HG02943 (cell line): ENCODE results near the gene PCDH8.

Source experiments
- ATAC-seq: cut with Tn5 transposase; IDR thresholded peaks from one replicate; pipeline ENCODE4 v1.9.1; 2021; ENCODE audit warnings: mild to moderate bottlenecking, low read depth, moderate library complexity; ENCODE audit not compliant: unreplicated experiment

PCDH8 gene

DNA sequence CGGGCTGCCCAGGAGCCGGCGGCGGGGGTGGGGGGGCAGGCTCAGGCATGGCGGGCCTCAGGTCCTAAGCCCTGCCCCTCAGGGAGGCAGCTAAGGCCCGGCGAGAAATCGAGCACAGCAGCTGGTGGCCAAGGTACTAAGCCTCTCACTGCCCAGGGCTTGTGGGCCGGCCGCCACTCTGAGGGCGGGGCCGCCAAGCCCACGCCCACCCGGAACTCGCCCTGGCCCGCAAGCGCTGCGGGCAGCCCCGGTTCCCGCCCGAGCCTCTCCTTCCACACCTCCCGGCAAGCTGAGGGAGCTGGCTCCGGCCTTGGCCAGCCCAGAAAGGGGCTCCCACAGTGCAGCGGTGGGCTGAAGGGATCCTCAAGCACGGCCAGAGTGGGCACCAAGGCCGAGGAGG, 33.1 kb downstream of the PCDH8 start:
- no peak for ATAC-seq

DNA sequence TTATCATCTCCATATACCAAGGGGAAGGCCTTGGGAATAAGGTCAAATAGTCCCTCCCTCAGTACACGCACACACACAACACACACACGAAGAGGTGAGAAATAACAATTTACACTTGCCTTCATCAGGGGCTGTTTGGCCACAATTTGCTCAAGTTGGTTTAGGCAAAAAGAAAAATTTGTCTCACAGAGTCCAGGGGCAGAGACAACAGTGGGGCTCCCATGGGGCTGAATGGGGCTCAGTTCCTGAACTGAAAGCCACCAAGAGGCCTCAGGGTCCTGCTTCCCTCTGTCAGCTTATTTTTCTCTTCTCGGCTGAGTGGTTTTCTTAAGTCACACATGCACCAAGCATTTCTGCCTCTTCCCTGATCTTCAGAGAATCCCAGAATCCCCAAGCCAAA, 35.5 kb downstream of the PCDH8 start:
- no peak for ATAC-seq

DNA sequence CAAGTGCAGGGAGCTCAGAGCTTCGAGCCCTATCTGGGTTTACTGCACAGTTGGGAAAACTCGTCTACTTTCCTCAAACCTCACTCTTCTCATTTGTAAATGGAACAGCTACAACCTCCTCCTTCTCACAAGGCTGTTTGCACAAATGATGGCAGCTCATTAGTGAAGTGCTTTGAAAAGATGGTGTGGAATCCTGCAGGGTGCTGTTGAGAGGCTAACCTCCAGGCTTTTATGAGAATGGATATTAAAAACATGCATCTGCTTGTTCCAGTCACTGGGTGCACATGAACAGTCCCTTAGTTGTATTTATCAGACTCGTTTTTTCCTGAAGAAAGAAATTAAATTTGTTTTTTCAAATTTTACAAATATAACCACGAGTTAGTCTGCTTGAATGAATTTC, 36.6 kb downstream of the PCDH8 start:
- ATAC-seq, result no peak

DNA sequence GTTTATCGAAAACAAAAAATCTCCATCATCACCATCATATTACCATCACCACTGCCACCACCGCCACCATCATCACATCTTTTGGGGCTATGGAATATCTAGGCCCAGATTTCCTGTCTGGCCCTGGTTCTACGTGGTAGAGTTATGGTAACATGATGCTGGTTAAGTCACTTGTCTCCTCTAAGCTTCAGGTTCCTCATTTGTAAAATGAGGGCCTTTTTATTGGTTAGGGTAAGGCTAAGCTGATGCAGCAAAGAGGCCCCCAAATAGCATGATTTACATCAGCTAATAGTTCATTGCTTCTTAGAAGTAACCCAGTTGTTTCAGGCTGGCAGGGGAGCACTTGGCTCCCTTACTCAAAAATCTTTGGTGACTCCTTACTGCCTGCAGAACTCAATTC, 37.9 kb downstream of the PCDH8 start:
- no peak for ATAC-seq

DNA sequence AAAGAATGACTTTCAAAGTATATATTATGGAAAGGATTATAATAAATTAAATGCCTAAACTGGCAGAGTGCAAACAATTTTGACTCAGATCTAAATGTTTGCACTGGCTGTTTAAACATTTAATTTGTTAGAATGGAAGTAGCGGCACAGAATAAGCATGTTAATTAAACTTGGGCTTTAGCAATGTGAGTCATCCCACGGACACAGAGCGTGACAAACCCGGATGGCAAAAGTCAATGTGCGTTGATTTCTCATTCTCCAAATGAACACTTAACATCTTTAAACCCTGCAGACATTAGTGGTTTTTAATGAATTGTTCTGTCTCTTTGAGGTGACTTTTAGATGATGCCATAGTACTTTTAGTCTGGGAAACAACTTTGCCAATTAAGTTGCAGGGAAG, 38.4 kb downstream of the PCDH8 start:
- no peak for ATAC-seq

DNA sequence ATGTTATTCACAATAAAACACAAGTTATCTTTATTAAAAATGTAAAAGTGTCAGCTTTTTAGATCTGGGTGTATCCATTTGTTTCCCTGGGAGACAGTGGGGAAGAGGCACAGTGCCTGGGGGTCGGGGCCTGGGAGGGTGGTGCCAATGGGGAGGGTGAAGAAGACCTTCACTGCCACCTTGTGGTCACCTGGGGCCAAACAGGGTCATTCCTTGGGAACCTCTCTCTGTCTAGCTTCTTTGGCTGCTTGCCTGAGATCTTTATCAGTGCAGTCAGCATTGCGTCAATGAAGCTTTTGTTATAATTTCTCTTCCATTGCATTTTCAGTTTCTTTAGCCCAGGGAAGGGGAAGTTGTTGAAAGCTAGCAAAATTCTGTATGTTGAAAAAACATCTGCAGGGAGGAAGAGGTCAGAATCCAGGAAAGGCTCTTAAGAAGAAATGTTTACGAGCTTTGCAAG, 39.1 kb downstream of the PCDH8 start:
- ATAC-seq, result no peak

DNA sequence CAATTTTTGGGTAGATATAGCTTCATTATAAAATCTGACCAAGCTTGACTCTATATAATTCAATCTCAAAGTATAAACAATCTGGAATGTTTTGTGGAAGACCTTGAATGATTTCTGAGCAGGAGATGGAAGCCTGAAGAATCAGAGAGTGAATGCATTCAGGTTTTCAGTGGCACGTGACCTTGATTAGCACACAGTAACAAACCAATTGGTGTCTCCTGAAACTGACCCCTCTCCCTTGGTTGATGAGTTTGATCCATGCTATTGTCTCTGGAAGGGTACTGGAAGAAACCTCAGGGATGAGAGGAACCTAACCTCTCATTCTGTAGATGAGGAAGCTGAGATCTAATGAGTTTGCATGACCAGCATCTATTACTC, 39.6 kb downstream of the PCDH8 start:
- no peak for ATAC-seq

DNA sequence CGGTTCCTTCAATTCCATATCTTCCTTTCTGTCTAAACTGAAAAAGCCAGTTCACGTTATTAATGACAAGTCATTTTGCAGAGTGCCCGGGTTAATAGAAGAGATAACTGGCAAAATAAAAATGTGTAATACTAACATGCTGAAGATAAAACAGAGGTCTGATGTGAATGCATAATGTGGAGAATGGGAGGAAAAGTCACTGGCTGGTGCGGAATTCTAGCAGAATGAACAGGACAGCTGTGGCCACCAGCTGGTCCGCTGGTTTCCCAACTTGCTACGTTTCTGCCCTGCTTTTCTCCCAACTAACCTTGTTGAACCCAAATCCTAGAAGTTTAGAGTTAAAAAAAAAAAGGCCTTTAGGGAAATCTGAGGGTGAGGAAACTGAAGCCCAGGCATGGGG, 42.4 kb downstream of the PCDH8 start:
- ATAC-seq, result no peak

DNA sequence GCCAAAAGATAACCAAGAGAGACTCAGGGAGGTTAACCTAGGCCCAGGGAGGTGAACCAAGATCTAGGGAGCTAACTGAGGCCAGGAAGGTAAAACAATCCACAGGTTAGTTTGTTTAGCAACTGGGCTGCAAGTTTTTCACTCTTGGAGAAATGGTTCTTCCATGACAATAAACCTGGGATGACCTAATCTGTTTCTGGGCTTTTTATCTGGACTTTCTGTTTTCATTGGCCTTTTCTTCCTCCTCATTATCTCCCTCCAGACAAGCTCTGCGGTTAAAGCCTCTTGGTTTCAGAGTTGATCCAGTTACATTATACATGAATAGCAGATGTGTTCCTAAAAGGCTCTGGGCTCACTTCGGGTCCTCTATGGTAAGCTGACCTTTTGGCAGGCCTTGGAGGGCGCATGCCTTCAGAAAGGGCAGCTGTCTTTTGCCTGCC, 44.2 kb downstream of the PCDH8 start:
- ATAC-seq, result no peak

DNA sequence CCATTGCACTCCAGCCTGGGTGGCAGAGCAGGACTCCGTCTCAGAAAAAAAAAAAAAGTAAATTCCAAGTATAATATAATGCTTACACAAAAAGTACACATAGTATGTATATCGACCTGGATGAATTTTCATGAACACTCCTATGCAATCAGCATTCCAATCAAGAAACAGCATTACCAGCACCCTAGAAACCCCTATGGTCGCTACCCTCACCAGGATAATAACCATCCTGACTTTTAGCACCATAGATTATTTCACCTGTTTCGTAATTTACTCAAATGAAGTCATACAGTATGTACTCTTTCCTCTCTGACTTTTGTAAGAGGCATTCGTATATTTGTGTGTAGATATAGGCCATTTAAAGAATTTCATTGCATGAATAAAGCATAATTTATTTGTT, 47.6 kb downstream of the PCDH8 start:
- ATAC-seq, result no peak

DNA sequence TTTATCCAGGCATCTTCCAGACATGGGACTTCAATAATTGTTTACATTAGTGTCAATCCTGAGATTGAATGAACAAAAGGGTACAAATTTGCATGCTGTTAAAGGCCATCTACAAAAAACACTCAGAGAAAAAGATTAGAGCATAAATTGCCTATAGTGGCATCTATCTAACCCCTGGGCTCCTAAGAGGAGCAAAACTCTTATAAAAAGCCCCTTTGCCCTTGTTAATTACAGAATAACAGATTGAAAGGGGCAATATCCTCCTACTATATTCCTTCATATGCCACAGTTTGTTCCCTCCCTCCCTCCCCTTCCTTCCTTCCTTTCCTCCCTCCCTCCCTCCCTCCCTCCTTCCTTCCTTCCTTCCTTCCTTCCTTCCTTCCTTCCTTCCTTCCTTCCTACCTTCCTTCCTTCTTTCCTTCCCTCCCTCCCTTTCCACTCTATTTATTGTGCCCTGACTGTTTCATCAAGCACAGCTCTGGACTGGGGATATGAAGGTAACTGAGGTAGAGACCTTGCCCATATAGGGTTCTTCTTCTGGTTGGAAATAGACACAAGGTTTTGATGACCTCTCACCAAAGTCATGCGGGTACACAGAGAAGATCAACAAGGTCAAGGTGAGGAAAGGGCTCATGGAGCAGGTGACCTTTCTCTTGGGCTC, 49.5 kb downstream of the PCDH8 start:
- no peak for ATAC-seq

DNA sequence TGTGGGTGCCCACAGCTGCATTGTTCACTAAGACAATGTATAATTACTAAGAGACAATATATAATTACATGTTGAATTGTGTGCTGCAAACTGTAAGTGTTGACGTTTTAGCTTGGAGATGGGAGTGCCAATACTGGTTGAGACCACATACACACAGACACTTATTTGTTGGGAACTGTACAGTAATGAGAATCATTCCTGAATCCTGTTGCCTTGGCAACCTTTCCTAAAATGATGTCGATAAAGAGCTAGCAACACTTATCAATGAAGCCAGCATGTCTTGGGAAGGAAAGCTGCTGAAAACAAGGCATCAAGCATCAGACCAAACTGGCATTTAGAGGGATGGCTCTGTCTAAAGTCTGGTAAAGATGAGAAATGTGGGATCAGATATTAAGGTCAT, 51.3 kb downstream of the PCDH8 start:
- no peak for ATAC-seq

DNA sequence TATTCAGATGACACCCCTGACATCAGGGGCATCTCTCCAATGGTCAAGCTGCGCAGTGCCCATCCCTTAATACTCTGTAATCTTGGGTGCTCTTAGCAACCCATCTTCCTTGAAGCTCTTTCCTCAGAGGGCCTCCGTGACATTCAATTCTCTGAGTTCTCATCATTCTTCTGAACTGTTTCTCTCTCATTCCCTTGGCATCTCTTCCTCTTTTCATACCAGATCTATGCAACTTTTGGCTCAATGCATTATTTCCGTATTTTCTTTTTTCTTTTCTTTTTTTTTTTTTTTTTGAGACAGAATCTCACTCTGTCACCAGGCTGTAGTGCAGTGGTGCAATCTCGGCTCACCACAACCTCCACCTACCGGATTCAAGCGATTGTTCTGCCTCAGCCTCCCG, 53.9 kb downstream of the PCDH8 start:
- no peak for ATAC-seq

DNA sequence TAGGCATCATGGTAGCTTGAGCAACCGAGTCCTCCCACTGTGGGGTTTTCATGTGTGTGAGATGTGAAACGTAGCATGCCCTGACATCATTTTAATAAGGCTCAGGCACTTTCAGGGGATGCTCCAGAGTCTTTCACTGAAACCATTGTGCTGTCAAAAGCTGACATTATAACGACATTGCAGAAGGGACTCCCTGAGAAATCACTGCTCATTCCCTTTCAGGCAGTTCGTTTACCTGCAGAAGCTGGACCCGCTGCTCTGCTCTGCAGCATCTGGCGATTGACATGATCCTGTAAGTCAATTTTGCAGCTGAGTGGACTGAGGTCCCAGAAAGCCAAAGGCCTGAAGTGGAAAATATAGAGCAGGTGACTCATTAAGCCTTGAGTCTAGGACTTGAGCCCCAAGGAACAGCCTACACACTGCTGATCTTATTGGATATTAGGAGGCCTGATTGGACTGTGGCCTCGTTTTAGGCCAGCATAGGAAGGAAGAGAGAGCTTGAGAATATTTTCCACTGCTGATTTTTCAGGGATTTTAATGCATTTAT, 54.9 kb downstream of the PCDH8 start:
- no peak for ATAC-seq
